Ovary (tissue), 3 donors: Measurements from ENCODE around the gene TATDN3.

Experiments
- EP300 ChIP-seq: sonication (generic); formaldehyde crosslinking; IDR thresholded peaks from one replicate; pipeline ENCODE4 v1.6.1; 2017; ENCODE audit warnings: antibody characterized with exemption
- TF ChIP-seq, protein P1 (sequence below), 3 donors: fragments of 450-650 bp in 2 of 3; fragments of 200-600 bp in 1 of 3; IDR thresholded peaks; one replicate each; pipeline versions ENCODE4 v1.5.1 to v1.8.0; 2016 to 2022; ENCODE audit warnings: antibody characterized with exemption in 3 of 3, mild to moderate bottlenecking in 1 of 3
- donor health status: DM: no; HTN: no; CAD: no.

DNA sequence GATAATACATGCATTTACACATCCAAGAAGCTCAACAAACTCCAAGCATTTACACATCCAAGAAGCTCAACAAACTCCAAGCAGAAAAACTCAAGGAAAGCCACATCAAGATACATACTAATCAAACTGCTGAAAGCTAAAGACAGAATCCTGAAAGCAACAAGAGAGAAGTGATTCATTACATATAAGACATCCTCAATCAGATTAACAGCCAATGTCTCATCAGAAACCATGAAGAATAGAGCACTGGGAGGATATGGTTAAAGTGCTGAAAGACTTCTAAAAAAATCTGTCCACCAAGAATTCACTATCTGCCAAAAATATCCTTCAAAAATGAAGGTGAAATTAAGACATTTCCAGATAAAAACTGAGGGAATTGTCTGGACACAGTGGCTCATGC, 46.4 kb upstream of the TATDN3 start:
- TF ChIP-seq, protein P1, sequence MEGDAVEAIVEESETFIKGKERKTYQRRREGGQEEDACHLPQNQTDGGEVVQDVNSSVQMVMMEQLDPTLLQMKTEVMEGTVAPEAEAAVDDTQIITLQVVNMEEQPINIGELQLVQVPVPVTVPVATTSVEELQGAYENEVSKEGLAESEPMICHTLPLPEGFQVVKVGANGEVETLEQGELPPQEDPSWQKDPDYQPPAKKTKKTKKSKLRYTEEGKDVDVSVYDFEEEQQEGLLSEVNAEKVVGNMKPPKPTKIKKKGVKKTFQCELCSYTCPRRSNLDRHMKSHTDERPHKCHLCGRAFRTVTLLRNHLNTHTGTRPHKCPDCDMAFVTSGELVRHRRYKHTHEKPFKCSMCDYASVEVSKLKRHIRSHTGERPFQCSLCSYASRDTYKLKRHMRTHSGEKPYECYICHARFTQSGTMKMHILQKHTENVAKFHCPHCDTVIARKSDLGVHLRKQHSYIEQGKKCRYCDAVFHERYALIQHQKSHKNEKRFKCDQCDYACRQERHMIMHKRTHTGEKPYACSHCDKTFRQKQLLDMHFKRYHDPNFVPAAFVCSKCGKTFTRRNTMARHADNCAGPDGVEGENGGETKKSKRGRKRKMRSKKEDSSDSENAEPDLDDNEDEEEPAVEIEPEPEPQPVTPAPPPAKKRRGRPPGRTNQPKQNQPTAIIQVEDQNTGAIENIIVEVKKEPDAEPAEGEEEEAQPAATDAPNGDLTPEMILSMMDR (IDR thresholded peaks at IDR 0.05), result no peak
- no peak for TF ChIP-seq EP300
